ENCODE data around the gene DCST2. TPM values are rescaled to one million over a fixed set of nuclear protein-coding genes. Genes with fewer than 3 reads are reported as not detected.

DCST2 gene
- total RNA-seq, result 2.2 TPM in 2 replicates
- long read RNA-seq, result 0 reads

GRCh38 chr1:155033524-155033923, at the start of gene DCST2, which contains the start of gene DCST1:
Gene DCST2, minus strand, starts transcription at chr1:155033781. Its CDS starts 80 bp downstream, at chr1:155033701.
Gene DCST1, plus strand, starts transcription at chr1:155033824. Its CDS starts 213 bp downstream, at chr1:155034037.
- peaks cover 19% of the 10 kb centered on the region for H3K27me3 Mint-ChIP-seq
- DNase-seq (ENCODE audit: low spot score, unreplicated experiment), result no peak
- H3K36me3 Mint-ChIP-seq (ENCODE audit: insufficient read depth), result no peaks in the 10 kb centered on the region
- no peaks in the 10 kb centered on the region for H3K9me3 Mint-ChIP-seq (ENCODE audit: low read depth)
- TF ChIP-seq, protein P1, sequence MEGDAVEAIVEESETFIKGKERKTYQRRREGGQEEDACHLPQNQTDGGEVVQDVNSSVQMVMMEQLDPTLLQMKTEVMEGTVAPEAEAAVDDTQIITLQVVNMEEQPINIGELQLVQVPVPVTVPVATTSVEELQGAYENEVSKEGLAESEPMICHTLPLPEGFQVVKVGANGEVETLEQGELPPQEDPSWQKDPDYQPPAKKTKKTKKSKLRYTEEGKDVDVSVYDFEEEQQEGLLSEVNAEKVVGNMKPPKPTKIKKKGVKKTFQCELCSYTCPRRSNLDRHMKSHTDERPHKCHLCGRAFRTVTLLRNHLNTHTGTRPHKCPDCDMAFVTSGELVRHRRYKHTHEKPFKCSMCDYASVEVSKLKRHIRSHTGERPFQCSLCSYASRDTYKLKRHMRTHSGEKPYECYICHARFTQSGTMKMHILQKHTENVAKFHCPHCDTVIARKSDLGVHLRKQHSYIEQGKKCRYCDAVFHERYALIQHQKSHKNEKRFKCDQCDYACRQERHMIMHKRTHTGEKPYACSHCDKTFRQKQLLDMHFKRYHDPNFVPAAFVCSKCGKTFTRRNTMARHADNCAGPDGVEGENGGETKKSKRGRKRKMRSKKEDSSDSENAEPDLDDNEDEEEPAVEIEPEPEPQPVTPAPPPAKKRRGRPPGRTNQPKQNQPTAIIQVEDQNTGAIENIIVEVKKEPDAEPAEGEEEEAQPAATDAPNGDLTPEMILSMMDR (IDR thresholded peaks at IDR 0.05; ENCODE audit: unreplicated experiment), result no peak
- no peak within 1 kb of the TSS for H3K4me3 Mint-ChIP-seq (ENCODE audit: low read depth)
- peaks cover under 1% of the 10 kb centered on the region for H3K4me1 Mint-ChIP-seq (ENCODE audit: low read depth)
- H3K27ac Mint-ChIP-seq, result peak within 1 kb of the TSS; percentile 30

GRCh38 chr1:155083052-155083541, 49.5 kb upstream of the DCST2 start:
- H3K9me3 Mint-ChIP-seq (ENCODE audit: low read depth), result no peaks in the 10 kb centered on the region
- TF ChIP-seq, protein P1 (IDR thresholded peaks at IDR 0.05; ENCODE audit: unreplicated experiment), result no peak
- H3K27me3 Mint-ChIP-seq, result peaks cover 43% of the 10 kb centered on the region
- peaks cover 1% of the 10 kb centered on the region for H3K36me3 Mint-ChIP-seq (ENCODE audit: insufficient read depth)
- DNase-seq (ENCODE audit: low spot score, unreplicated experiment), result no peak
- H3K27ac Mint-ChIP-seq, result peak overlapping the region; percentile 49
- H3K4me1 Mint-ChIP-seq (ENCODE audit: low read depth), result peaks cover 30% of the 10 kb centered on the region
- no peak overlapping the region for H3K4me3 Mint-ChIP-seq (ENCODE audit: low read depth)

GRCh38 chr1:155082301-155083051, 48.9 kb upstream of the DCST2 start:
- no peaks in the 10 kb centered on the region for H3K9me3 Mint-ChIP-seq (ENCODE audit: low read depth)
- H3K4me1 Mint-ChIP-seq (ENCODE audit: low read depth), result peaks cover 37% of the 10 kb centered on the region
- peak overlapping the region; percentile 49 for H3K27ac Mint-ChIP-seq
- TF ChIP-seq, protein P1 (IDR thresholded peaks at IDR 0.05; ENCODE audit: unreplicated experiment), result no peak
- H3K4me3 Mint-ChIP-seq (ENCODE audit: low read depth), result peak overlapping the region; percentile 24
- peaks cover 40% of the 10 kb centered on the region for H3K27me3 Mint-ChIP-seq
- peaks cover 1% of the 10 kb centered on the region for H3K36me3 Mint-ChIP-seq (ENCODE audit: insufficient read depth)
- no peak for DNase-seq (ENCODE audit: low spot score, unreplicated experiment)

GRCh38 chr1:155081472-155082300, 48.1 kb upstream of the DCST2 start:
- Mint-ChIP-seq H3K36me3 (ENCODE audit: insufficient read depth) (no peaks in the 10 kb centered on the region), H3K4me3 (ENCODE audit: low read depth) (peak overlapping the region; percentile 83), H3K27me3 (peaks cover 37% of the 10 kb centered on the region), H3K27ac (peak overlapping the region; percentile 81), H3K4me1 (ENCODE audit: low read depth) (peaks cover 40% of the 10 kb centered on the region), H3K9me3 (ENCODE audit: low read depth) (no peaks in the 10 kb centered on the region)
- DNase-seq (ENCODE audit: low spot score, unreplicated experiment), result no peak
- TF ChIP-seq, protein P1 (IDR thresholded peaks at IDR 0.05; ENCODE audit: unreplicated experiment), result no peak
